ENCODE results near the gene SIM2.

DNA sequence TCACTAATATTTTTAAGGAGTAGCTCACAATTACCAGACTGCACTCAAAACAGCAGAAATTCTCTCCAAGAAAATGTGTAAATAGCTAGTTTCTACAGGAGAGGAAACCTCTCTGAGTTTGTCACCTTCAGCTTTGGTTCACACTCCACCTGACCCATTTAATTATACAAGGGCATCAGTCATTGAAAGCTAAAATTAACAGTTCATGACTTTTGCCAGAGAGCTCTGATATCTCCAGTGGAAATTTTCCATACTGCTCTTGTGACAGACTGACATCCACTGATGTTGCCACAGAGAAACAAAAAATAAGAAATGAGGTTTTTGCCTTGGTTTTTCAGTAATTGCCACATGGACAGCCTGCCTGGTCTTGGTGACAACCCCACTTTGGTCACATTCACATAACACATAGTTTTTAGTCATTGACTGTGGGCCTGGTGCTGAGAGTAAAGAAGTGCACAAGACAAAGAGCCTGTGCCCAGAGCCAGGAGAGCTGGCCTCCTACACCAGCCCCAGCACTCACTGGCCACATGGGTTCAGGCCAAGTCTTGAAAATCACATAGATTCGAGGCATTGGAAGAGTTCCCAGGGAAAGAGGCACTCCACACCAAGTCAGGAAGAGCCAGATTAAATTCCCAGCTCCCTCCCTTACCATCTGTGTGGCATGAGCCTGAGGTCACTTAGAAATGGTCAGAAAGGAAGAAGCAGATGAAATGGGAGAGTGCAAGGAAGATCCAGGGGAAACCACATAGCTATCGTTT lies 13.8 kb upstream of the SIM2 start:
- TF ChIP-seq CTCF (IDR thresholded peaks at IDR 0.05), result no peak
- no peak for TF ChIP-seq POLR2A (IDR thresholded peaks at IDR 0.05)
